GM12874 (cell line): ENCODE measurements around the gene PRR19.

ENCODE experiments used
- TF ChIP-seq, protein P1 (sequence below): IDR thresholded peaks from 2 replicates; pipeline ENCODE4 v1.5.1; 2011; ENCODE audit warnings: low read depth, mild to moderate bottlenecking, control low read depth, low read length, moderate library complexity; ENCODE audit not compliant: insufficient read depth

The PRR19 gene

DNA sequence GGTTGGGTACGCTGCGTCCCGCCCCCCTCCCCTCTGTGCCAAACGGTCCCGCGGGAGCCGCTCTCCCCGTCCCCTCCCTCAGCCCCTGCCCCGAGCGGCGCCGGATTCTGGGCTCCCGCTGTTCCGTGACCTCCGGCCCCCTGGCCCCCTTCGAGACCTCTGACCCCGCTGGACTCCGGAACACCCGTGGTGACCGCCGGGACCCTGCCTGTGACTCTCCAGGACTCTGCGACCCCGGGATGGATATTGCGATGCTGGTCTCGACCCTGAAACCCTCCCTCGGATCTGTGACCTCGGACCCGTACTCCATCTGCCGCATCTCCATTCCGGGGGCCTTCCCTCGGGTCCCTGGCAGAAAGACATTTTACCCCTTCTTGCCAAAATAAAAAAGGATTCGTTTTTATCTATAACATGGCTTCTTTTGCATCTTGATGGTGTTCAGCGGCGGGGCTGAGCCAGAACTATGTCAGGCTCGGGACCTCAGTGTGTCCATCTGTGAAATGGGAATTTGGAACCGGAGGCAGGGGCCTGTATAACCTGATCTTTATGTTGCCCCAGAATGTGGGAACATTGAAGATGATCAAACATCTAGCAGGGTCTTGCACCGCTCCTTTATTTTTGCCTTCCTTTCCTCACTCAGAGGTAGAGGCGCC is 22.8 kb downstream of the PRR19 start:
- TF ChIP-seq, protein P1, sequence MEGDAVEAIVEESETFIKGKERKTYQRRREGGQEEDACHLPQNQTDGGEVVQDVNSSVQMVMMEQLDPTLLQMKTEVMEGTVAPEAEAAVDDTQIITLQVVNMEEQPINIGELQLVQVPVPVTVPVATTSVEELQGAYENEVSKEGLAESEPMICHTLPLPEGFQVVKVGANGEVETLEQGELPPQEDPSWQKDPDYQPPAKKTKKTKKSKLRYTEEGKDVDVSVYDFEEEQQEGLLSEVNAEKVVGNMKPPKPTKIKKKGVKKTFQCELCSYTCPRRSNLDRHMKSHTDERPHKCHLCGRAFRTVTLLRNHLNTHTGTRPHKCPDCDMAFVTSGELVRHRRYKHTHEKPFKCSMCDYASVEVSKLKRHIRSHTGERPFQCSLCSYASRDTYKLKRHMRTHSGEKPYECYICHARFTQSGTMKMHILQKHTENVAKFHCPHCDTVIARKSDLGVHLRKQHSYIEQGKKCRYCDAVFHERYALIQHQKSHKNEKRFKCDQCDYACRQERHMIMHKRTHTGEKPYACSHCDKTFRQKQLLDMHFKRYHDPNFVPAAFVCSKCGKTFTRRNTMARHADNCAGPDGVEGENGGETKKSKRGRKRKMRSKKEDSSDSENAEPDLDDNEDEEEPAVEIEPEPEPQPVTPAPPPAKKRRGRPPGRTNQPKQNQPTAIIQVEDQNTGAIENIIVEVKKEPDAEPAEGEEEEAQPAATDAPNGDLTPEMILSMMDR, result no peak

DNA sequence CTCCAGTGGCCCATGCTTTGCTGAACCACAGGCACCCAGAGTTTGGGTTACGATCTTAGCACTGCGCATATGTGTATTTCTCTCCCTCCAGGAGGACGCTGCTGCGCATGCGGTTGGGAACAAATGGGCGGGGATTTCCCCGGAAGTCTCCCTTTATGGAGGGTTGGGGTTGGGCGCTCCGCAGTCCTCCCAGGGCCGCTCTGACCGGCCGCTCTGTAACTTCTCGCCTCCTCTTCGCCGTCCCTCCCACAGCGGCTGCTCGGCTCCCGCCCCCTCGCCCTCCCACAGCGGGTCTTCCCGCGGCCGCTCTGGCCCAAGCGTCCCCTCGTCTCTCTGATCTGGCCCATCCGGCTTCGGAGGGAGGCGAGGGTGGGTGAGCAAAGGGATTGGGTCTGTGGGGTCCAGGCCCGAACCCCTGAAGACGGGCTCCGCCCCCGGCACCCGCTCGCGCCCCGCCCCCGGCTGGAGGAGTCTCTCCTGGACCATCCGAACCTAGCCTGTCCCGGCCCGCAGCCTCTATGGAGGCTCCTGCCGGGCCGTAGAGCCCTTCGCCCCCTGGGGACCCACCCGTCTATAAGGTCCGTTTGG is 23.5 kb downstream of the PRR19 start, which contains the start of gene MEGF8:
MEGF8 (plus strand) TSS at position 328 of the 588 bp plus-strand sequence. CDS start 609 bp downstream, outside the sequence.
- TF ChIP-seq, protein P1, result peak; percentile 85

DNA sequence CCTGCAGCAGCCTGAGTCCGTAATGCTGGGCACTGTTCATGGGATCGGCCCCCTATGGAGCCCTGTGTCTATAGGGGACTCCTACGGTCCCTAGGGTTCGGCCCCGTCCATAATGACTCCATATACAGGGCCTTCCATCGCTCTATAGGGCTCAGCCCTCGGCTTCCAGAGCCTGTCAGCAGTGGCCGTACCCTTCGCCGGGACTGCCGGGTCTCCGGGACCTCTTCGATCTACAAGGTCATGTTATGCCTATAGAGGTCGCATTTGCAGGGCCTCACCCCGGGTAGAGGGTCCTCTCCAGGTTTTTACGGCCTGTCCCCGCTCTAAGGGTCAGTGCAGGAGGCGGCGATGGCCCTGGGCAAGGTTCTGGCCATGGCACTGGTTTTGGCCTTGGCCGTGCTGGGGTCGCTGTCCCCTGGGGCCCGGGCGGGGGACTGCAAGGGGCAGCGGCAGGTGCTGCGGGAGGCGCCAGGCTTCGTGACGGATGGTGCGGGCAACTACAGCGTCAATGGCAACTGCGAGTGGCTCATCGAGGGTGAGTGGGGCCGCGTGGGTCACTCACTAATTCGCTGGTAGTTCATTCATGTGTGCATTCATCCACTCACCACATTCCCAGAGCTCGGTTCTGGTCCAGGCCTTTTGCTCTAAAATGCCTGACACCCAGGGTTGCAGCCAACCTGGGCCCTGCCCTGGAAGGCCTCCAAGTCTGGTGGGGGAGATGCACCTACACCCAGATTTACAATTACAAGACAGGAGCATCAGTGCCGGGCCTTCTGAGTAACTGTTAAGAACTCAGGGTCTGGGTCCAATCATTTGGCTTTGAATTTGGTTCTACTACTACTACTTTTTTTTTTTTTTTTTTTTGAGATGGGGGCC is 24.2 kb downstream of the PRR19 start:
- TF ChIP-seq, protein P1, result peak; percentile 26; the same call in 1 of the 2 replicates

DNA sequence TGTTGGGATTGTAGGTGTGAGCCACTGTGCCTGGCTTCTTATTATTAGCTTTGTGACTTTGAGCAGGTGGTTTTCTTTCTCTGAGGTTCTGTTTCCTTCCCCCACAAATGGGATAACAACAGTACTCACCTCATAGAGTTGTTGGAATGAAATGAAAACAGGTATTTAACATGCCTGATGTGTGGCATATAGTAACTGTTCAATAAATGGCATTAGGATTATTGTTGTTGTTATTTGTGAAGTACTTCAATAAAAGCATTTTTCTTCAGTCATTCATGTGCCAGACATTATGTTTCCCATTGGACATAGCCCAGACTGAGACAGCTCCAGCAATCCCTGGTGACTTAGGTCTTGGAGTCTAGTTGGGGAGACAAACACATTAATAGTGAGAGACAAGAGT is 25.0 kb downstream of the PRR19 start:
- TF ChIP-seq, protein P1, result no peak

DNA sequence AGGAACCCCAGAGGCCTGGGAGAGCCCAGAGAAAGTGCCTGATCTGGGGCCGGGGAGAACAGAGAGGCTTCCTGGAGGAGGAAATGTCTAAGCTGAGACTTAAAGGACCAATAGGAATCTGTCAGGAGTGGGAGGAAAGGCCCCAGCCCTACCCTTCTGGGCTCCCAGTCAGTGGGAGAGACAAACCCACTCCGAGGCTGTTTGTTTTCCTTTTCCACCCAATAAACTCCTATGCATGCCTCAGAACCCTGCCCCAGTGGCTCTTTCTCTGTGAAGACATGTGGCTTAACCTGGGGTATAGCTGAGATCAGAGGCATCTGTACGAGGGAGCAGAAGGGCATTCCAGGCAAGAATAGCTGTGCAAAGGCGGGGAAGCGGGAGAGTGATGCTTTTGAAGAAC is 25.4 kb downstream of the PRR19 start:
- TF ChIP-seq, protein P1, result no peak

DNA sequence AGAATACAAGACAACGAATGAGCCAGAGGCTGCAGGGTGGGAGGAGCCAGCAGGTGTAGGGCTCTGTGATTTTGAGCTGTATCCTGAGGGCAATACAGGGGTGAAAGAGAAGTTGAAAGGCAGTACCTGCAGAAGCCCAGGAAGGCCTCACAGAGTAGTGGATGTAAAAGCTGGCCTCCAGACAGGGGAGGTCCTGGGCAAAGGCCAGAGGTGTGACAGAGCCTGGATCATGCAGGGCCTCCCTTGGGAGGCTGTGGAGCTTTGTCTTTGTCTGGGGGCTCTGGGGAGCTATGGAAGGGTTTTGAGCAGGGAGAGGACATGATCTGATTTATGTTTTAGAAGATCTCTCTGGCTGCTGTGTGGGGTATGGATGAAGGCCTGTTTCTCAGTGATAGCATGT is 26.2 kb downstream of the PRR19 start:
- TF ChIP-seq, protein P1, result no peak

DNA sequence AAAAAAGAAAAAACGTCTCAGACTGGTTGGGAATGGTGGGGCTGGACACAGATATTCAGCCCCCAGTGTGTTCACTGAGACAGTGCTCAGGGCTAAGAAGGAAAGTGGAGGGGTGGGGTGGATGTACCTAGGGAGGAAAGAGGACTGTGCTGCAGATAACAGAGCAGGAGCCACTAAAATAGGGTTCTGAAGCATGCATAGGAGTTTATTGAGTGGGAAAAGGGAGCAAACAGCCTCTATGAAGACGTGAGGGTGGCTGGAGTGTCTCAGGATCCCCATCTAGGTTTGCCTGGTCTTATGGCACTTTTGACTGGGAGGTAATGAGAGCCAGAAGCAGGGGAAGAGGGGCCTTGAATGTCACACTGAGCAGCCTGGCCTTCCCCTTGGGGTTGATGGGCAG is 26.9 kb downstream of the PRR19 start:
- TF ChIP-seq, protein P1, result no peak
